Breast epithelium (tissue), 4 donors: ENCODE measurements around the gene HOXA5. TPM values are rescaled to one million over a fixed set of nuclear protein-coding genes. Genes with fewer than 3 reads are reported as not detected.

Experiments
- DNase-seq, 2 donors: peaks; one replicate each; pipeline ENCODE4 v3.0.0-alpha.2; 2019; ENCODE audit warnings: low spot score in 2 of 2
- H3K27ac ChIP-seq, 2 donors: fragments of 200-600 bp; sonication (generic) in 1 of 2; one replicate each; pipeline ENCODE4 v1.5.1; 2016 to 2019; ENCODE audit warnings: mild to moderate bottlenecking in 1 of 2
- H3K27me3 ChIP-seq, 2 donors: fragments of 200-600 bp; sonication (generic) in 1 of 2; one replicate each; pipeline versions ENCODE4 v1.5.1 to v1.6.0; 2017 to 2019; ENCODE audit warnings: control low read depth in 1 of 2, mild to moderate bottlenecking in 1 of 2
- H3K36me3 ChIP-seq: fragments of 200-600 bp; one replicate; pipeline ENCODE4 v1.5.1; 2019
- H3K4me1 ChIP-seq, 2 donors: fragments of 200-600 bp; sonication (generic); one replicate each; pipeline ENCODE4 v1.5.1; 2016 to 2019; ENCODE audit warnings: control low read depth in 1 of 2
- H3K4me3 ChIP-seq, 3 donors: fragments of 200-600 bp; sonication (generic); 1 replicate in 2 of 3; 2 replicates in 1 of 3; pipeline ENCODE4 v1.5.1; 2016 to 2019; ENCODE audit warnings: mild to moderate bottlenecking in 3 of 3, moderate library complexity in 2 of 3
- H3K9me3 ChIP-seq, 2 donors: fragments of 200-600 bp; sonication (generic) in 1 of 2; one replicate each; pipeline ENCODE4 v1.5.1; 2016 to 2019; ENCODE audit warnings: control low read depth in 1 of 2
- CTCF ChIP-seq, 3 donors: fragments of 450-650 bp; IDR thresholded peaks; one replicate each; pipeline ENCODE4 v1.5.1; 2016 to 2017; ENCODE audit warnings: antibody characterized with exemption in 3 of 3, mild to moderate bottlenecking in 3 of 3, moderate library complexity in 3 of 3
- POLR2A ChIP-seq: fragments of 450-650 bp; IDR thresholded peaks from one replicate; pipeline ENCODE4 v1.6.1; 2016; ENCODE audit warnings: antibody characterized with exemption, mild to moderate bottlenecking, moderate library complexity
- POLR2AphosphoS5 ChIP-seq, 3 donors: sonication (generic); formaldehyde crosslinking; IDR thresholded peaks; one replicate each; pipeline ENCODE4 v1.6.1; 2017; ENCODE audit warnings: antibody characterized with exemption in 3 of 3
- intact Hi-C: fragments of 100-400 bp; cut with DNase I; formaldehyde crosslinking; loops from one replicate; pipeline ENCODE4 v1.15.1; 2023; ENCODE audit warnings: low total_unique reads
- total RNA-seq, 3 donors: library from RNA; depleted of rRNA; stranded (reverse); fragments of >200 nt; gene quantifications; one replicate each; pipeline ENCODE4 v1.1.0, GENCODE V29; 2016

Gene HOXA5
- total RNA-seq, 3 donors from 2014 or later: 11.5 to 48.7 (median 22.6) TPM

- no peak for DNase-seq
- peaks cover 0 to 3% of the 10 kb centered on the region in 2 donors for H3K4me1 ChIP-seq
- intact Hi-C loops: no loop called here
- H3K9me3 ChIP-seq: no peaks in the 10 kb centered on the region
- H3K4me3 ChIP-seq: peak overlapping the region; percentile 44 to 83 (median 71)
- H3K27me3 ChIP-seq: no peaks in the 10 kb centered on the region
- H3K27ac ChIP-seq: peak overlapping the region; percentile 94 to 98
- TF ChIP-seq POLR2AphosphoS5 (IDR thresholded peaks at IDR 0.05): no peak
- no peak for TF ChIP-seq CTCF (IDR thresholded peaks at IDR 0.05)
- no peak for TF ChIP-seq POLR2A
- no peaks in the 10 kb centered on the region for H3K36me3 ChIP-seq
Measured at GRCh38 chr7:27100694-27101170, 42.7 kb downstream of the HOXA5 start.

DNA sequence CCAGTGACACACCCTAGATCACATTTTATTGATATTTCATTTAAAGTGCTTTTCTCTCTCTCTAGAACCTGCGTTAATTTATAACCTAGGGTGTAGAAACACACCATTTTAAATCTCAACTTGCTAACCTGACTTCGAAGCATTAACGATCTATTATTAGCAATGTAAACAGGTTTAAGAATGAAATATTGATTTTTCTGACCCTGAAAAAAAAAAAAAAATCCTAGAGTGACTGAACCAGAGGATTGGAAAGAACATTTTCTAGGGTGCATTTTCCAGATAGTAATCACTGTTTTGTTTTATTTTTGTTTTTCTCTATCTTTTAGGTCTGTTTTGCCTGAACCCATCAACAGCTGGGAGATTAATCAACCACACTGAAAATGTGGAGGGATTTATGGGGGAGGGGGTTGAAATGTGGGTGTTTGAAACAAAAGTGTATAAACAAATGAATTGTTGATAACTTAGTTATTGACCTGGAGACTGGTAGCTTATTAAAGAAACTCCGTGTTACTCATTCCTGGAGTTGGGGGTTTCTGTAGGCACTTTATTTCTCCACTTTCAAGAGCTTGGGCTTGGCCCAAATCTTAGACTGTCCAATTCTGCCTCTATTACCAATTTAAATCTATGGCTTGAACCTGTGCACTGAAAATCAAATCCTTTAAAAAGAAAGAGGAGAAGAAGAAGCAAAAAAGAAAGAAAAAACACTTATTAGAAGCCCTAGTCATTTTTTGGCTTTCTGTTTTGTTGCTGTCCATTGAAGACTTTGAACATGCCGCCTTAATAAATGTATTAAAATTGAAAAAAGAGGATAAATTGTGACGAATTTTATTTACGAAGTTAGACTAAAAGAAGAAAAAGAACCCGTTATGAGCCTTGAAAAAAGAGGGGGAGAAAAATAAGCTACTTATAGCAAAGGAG, 43.8 kb downstream of the HOXA5 start:
- H3K27ac ChIP-seq: peak overlapping the region; percentile 98 to 99
- H3K9me3 ChIP-seq: no peaks in the 10 kb centered on the region
- DNase-seq: no peak
- H3K36me3 ChIP-seq: no peaks in the 10 kb centered on the region
- H3K27me3 ChIP-seq: no peaks in the 10 kb centered on the region
- TF ChIP-seq POLR2A: no peak
- TF ChIP-seq CTCF (IDR thresholded peaks at IDR 0.05): no peak
- TF ChIP-seq POLR2AphosphoS5 (IDR thresholded peaks at IDR 0.05): no peak
- intact Hi-C loops: loop anchor here (5.0 kb wide), 2 partner anchors 43 to 608 kb away; partner anchors contain the start of gene HOXA5
- peaks cover 0 to 3% of the 10 kb centered on the region in 2 donors for H3K4me1 ChIP-seq
- peak overlapping the region in 2 of 3 donors; percentile 83 to 99 for H3K4me3 ChIP-seq

DNA sequence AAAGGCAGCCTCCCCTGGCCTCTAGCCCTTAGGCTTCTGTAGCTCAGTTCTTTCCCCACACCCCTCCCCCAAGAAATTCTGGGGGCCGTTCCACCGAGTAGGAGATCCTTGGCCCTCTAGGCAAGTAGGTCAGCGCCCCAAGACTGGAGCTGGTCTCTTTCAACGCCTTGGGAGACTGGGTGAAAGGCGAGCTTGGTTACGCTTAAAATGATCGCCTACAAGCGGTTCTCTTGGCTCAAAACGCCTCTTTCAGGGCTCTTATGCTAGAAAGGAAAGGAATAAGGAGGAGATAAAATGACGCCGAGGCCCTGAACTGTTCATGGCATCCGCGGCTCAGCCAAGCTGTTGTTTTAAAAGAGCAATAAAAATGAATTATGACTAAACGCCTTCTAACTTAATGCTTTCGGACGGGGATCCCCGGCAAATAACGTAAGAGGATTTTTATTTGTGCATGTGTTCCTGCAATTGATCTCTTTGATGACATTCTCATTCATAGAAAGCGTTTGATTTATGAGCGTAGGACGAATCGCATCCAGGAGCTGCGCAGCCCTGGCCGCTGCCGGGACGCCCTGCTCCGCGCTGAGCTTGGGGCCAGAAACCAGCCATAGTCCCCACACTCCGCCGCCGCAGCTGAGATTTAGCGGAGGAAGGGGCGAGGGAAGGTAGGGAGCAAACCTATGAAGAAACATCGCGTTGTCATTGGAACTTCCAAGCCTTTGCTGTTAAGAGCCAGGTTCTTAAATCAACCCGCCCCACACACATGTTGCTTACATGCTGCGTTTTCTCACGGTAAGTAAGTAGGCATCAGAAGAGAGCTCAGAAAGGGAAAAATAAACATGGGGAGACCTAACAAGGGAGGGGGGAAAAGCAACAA, 44.7 kb downstream of the HOXA5 start:
- TF ChIP-seq POLR2A: no peak
- TF ChIP-seq POLR2AphosphoS5 (IDR thresholded peaks at IDR 0.05): peak in 2 of 3 donors; percentile 21 to 44
- H3K4me3 ChIP-seq: peak overlapping the region; percentile 40 to 99 (median 83)
- H3K9me3 ChIP-seq: no peaks in the 10 kb centered on the region
- H3K4me1 ChIP-seq: peaks cover 0 to 3% of the 10 kb centered on the region in 2 donors
- DNase-seq: no peak
- no peaks in the 10 kb centered on the region for H3K36me3 ChIP-seq
- intact Hi-C loops: loop anchor here (5.0 kb wide), 2 partner anchors 43 to 608 kb away; partner anchors contain the start of gene HOXA5
- peak overlapping the region; percentile 98 to 99 for H3K27ac ChIP-seq
- H3K27me3 ChIP-seq: no peaks in the 10 kb centered on the region

DNA sequence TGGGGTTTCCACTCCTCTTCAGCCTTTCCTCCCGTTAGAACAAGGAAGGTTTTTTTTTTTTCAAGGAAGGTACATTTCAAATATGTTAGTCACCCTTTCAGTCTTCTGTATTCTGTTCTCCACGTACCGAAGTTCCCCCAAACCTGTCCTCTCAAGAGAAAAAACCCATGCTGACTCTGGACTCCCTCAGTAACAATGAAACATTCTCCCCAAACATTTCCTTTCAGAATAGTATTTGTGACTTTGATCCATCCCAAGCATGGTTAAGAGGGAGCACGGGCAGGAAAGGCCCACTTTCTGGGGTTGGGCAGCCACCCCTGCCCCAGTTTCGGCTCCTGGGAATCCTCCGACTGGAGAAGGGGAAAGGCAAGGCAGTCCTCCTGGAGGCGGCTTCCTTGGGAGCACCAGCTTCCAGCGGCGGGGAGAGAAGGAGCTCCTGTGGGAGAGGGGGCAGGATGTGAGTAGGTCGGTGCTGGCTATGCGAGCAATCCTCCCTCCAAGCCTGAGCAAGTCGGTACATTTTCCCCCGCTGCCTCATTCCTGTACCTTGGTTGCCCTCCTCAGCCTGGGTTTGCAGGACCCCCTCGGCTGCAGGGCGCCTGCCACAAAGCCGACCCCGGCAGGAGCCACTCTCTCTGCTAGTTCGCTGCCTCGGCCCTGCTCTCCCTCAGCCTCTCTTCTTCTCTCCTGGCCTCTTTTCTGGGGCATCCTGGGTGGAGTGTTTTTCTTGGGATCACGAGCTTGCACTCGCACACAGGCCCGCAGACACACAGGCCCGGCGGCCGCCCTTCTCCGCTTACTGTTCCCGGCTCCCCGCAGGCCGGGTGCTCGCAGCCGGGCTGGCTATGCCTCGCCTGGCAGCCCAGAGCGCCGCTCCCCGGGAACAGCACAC, 45.5 kb downstream of the HOXA5 start:
- intact Hi-C loops: loop anchor here (5.0 kb wide), 2 partner anchors 44 to 609 kb away; partner anchors contain the start of gene HOXA5
- Histone ChIP-seq H3K4me3 (peak overlapping the region; percentile 83 to 99 (median 84)), H3K27me3 (no peaks in the 10 kb centered on the region), H3K9me3 (no peaks in the 10 kb centered on the region), H3K4me1 (peaks cover 0 to 3% of the 10 kb centered on the region in 2 donors), H3K27ac (peak overlapping the region; percentile 98 to 99), H3K36me3 (no peaks in the 10 kb centered on the region)
- DNase-seq: no peak
- no peak for TF ChIP-seq CTCF (IDR thresholded peaks at IDR 0.05)
- no peak for TF ChIP-seq POLR2AphosphoS5 (IDR thresholded peaks at IDR 0.05)
